Adrenal gland (tissue), 12 donors: Measurements from ENCODE around the gene KHSRP. TPM values are rescaled to one million over a fixed set of nuclear protein-coding genes. Genes with fewer than 3 reads are reported as not detected.

Source experiments
- DNase-seq, 7 donors: peaks; one replicate each; pipeline ENCODE4 v3.0.0-alpha.2; 2019 to 2020
- H3K27ac ChIP-seq, 5 donors: fragments of 200-600 bp; sonication (generic) in 4 of 5; 1 replicate in 3 of 5; 2 replicates in 2 of 5; pipeline versions ENCODE4 v1.5.1 to v1.8.0; 2016 to 2020; ENCODE audit warnings: mild to moderate bottlenecking in 1 of 5
- H3K27me3 ChIP-seq: fragments of 200-600 bp; 2 replicates; pipeline ENCODE4 v1.8.0; 2021
- H3K36me3 ChIP-seq, 2 donors: fragments of 200-600 bp; replicated peaks in 1 of 2; 1 replicate in 1 of 2; 2 replicates in 1 of 2; pipeline versions ENCODE4 v1.5.1 to v1.8.0; 2018 to 2022
- H3K4me1 ChIP-seq, 2 donors: fragments of 200-600 bp; replicated peaks in 1 of 2; 1 replicate in 1 of 2; 2 replicates in 1 of 2; pipeline versions ENCODE4 v1.5.1 to v1.8.0; 2018 to 2021
- H3K4me3 ChIP-seq, 4 donors: fragments of 200-600 bp; sonication (generic) in 3 of 4; one replicate each; pipeline ENCODE4 v1.5.1; 2016 to 2018
- H3K9me3 ChIP-seq, 3 donors: fragments of 200-600 bp; sonication (generic) in 1 of 3; replicated peaks in 1 of 3; 1 replicate in 2 of 3; 2 replicates in 1 of 3; pipeline versions ENCODE4 v1.5.1 to v1.8.0; 2016 to 2021
- CTCF ChIP-seq, 6 experiments: fragments of 450-650 bp in 4 of 6; fragments of 200-600 bp in 2 of 6; sonication (generic) in 1 of 6; IDR thresholded peaks; 1 replicate in 5 of 6; 2 replicates in 1 of 6; pipeline versions ENCODE4 v1.5.1 to v1.8.0; 2016 to 2021; ENCODE audit warnings: antibody characterized with exemption in 6 of 6, mild to moderate bottlenecking in 2 of 6, moderate library complexity in 1 of 6
- POLR2A ChIP-seq, 2 donors: fragments of 450-650 bp; IDR thresholded peaks; one replicate each; pipeline ENCODE4 v1.6.1; 2017; ENCODE audit warnings: antibody characterized with exemption in 2 of 2, mild to moderate bottlenecking in 2 of 2, moderate library complexity in 1 of 2
- WGBS, 4 donors: extraction: QIAGEN DNeasy Blood & Tissue Kit in 2 of 4; methylation state at CpG; one replicate each; pipeline versions ENCODE4 v1.1.5 to v1.1.7; 2013 to 2017; 5-methylcytosine and 5-hydroxymethylcytosine counted together
- intact Hi-C, 2 donors: fragments of 100-400 bp; cut with DNase I; formaldehyde crosslinking; loops; one replicate each; pipeline versions ENCODE4 v1.14.1 to v1.15.0; 2022 to 2023
- polyA plus RNA-seq, 3 donors: library from polyadenylated mRNA; stranded (reverse); fragments of 200-250 nt in 2 of 3; fragments of 350-450 nt in 1 of 3; fragmentation: Illumina TruSeq in 1 of 3; extraction: RNeasy Lipid Tissue Mini Kit (QIAGEN cat#74804) in 1 of 3; gene quantifications; one replicate each; pipeline ENCODE4 v1.2.3, GENCODE V29; 2013 to 2014
- total RNA-seq, 9 donors: library from RNA; depleted of rRNA in 4 of 9; stranded (reverse); fragments of >200 nt in 4 of 9; fragments of 120-200 nt in 1 of 9; fragmentation: NEBNext Ultra II Directional in 1 of 9; extraction: Animal tissue kit (Norgen Biotek cat#: 25700) in 1 of 9; gene quantifications; one replicate each; pipeline versions ENCODE4 v1.1.0 to v1.2.4, GENCODE V29; 2013 to 2023
- donor health status: healthy with polysubstance abuse.
- donor health status: Bipolar disorder and iron deficiency.
- donor health status: DM: yes; HTN: yes; CAD: no.
- donor health status: DM: no; HTN: no; CAD: no.
- donor health status: DM: no; HTN: no; CAD: no.
- donor health status: DM: yes; HTN: yes; CAD: no.

KHSRP gene
- total and polyA plus RNA-seq, 12 donors: 44.6 to 261 (median 134) TPM

GRCh38 chr19:6376512-6377190, 48.0 kb downstream of the KHSRP start:
- intact Hi-C loops: no loop called here
- H3K4me1 ChIP-seq: peaks cover 5% of the 10 kb centered on the region in 2 donors
- H3K27me3 ChIP-seq: no peaks in the 10 kb centered on the region
- no peaks in the 10 kb centered on the region for H3K9me3 ChIP-seq
- no peak overlapping the region for H3K27ac ChIP-seq
- peaks cover 0 to 38% of the 10 kb centered on the region in 2 donors for H3K36me3 ChIP-seq
- no peak overlapping the region for H3K4me3 ChIP-seq
- TF ChIP-seq CTCF (IDR thresholded peaks at IDR 0.05) (no peak), POLR2A (IDR thresholded peaks at IDR 0.05) (no peak)
- no peak for DNase-seq
- 68 to 73% (median 71%) methylated on average over 14 to 19 of the region's 19 CpGs for WGBS, 4 donors

GRCh38 chr19:6375411-6376010, 49.1 kb downstream of the KHSRP start, which contains the start of gene PSPN:
TSS of gene PSPN (minus strand) at chr19:6375933. CDS start at chr19:6375849, 84 bp downstream.
- 82 to 85% (median 84%) methylated on average over 11 to 25 of the region's 25 CpGs for WGBS, 4 donors
- no peaks in the 10 kb centered on the region for H3K9me3 ChIP-seq
- H3K4me1 ChIP-seq: peaks cover 5% of the 10 kb centered on the region in 2 donors
- H3K36me3 ChIP-seq: peaks cover 0 to 26% of the 10 kb centered on the region in 2 donors
- H3K4me3 ChIP-seq: no peak within 1 kb of the TSS
- H3K27ac ChIP-seq: no peak within 1 kb of the TSS
- no peaks in the 10 kb centered on the region for H3K27me3 ChIP-seq
- TF ChIP-seq CTCF (IDR thresholded peaks at IDR 0.05) (no peak), POLR2A (IDR thresholded peaks at IDR 0.05) (no peak)
- intact Hi-C loops: no loop called here
- no peak for DNase-seq

GRCh38 chr19:6374711-6375410, 49.8 kb downstream of the KHSRP start:
- Histone ChIP-seq H3K4me1 (peaks cover 5% of the 10 kb centered on the region in 2 donors), H3K4me3 (no peak overlapping the region), H3K27me3 (no peaks in the 10 kb centered on the region), H3K9me3 (no peaks in the 10 kb centered on the region), H3K27ac (no peak overlapping the region), H3K36me3 (peaks cover 0 to 20% of the 10 kb centered on the region in 2 donors)
- DNase-seq: no peak
- WGBS, 4 donors: 84 to 97% (median 89%) methylated on average over 7 to 29 of the region's 29 CpGs
- TF ChIP-seq POLR2A (IDR thresholded peaks at IDR 0.05): no peak
- TF ChIP-seq CTCF (IDR thresholded peaks at IDR 0.05): no peak
- intact Hi-C loops: no loop called here

GRCh38 chr19:6374161-6374709, 50.4 kb downstream of the KHSRP start:
- peak in 5 of 7 donors; percentile 31 to 50 (median 47) for DNase-seq
- 73 to 84% (median 83%) methylated on average over 9 to 29 of the region's 29 CpGs for WGBS, 4 donors
- Histone ChIP-seq H3K27ac (peak overlapping the region in 1 of 5 donors; percentile 17), H3K9me3 (no peaks in the 10 kb centered on the region), H3K36me3 (peaks cover 0 to 14% of the 10 kb centered on the region in 2 donors), H3K27me3 (no peaks in the 10 kb centered on the region), H3K4me3 (no peak overlapping the region), H3K4me1 (peaks cover 5% of the 10 kb centered on the region in 2 donors)
- intact Hi-C loops: no loop called here
- TF ChIP-seq CTCF (IDR thresholded peaks at IDR 0.05): no peak
- TF ChIP-seq POLR2A (IDR thresholded peaks at IDR 0.05): no peak
